SU-DHL-6 (cell line): ENCODE data around the gene DOCK10.

Experiments used
- CTCF ChIP-seq: fragments of 200-600 bp; sonication (generic); IDR thresholded peaks from one replicate; pipeline ENCODE4 v1.5.1; 2017; ENCODE audit warnings: antibody characterized with exemption, mild to moderate bottlenecking, low read length, moderate library complexity; ENCODE audit not compliant: insufficient read depth, poor library complexity, severe bottlenecking
- EZH2phosphoT487 ChIP-seq: fragments of 200-600 bp; sonication (generic), shearing (Covaris generic); conservative IDR thresholded peaks from 2 replicates; pipeline ENCODE4 v1.6.1; 2018; ENCODE audit warnings: mild to moderate bottlenecking, antibody characterized with exemption, low read length, moderate library complexity, mixed read lengths

GRCh38 chr2:224973112-224974016 lies 68.9 kb downstream of the DOCK10 start:
- TF ChIP-seq CTCF, result no peak
- no peak for TF ChIP-seq EZH2phosphoT487
